Peyer's patch (tissue), 4 donors: Measurements from ENCODE around the gene AMFR.

Experiments used
- CTCF ChIP-seq, 6 experiments: fragments of 450-650 bp in 4 of 6; fragments of 200-600 bp in 2 of 6; sonication (generic) in 1 of 6; IDR thresholded peaks; one replicate each; pipeline ENCODE4 v1.5.1; 2017 to 2019; ENCODE audit warnings: antibody characterized with exemption in 6 of 6, mild to moderate bottlenecking in 3 of 6, moderate library complexity in 1 of 6
- POLR2A ChIP-seq, 2 donors: fragments of 450-650 bp; IDR thresholded peaks; one replicate each; pipeline ENCODE4 v1.5.1; 2017; ENCODE audit warnings: antibody characterized with exemption in 2 of 2, mild to moderate bottlenecking in 2 of 2, moderate library complexity in 2 of 2

GRCh38 chr16:56373003-56373402 lies 52.3 kb downstream of the AMFR start:
- TF ChIP-seq CTCF (IDR thresholded peaks at IDR 0.05) (no peak), POLR2A (IDR thresholded peaks at IDR 0.05) (no peak)
